PC-3 (cell line): ENCODE data around the gene GTF2B. TPM values are rescaled to one million over a fixed set of nuclear protein-coding genes. Genes with fewer than 3 reads are reported as not detected.
A peak's percentile ranks its signal among the peaks of the same experiment; 100 is the strongest.

Experiments used
- ATAC-seq: fragments of 200-7000 bp; cut with Tn5 transposase; 2 replicates; pipeline ENCODE4 v1.9.1; 2020; ENCODE audit warnings: mild to moderate bottlenecking, moderate library complexity
- BruUV-seq: library from RNA; stranded (reverse); fragments of 400-500 nt; replicated peaks from 2 replicates; lab custom pipeline; 2021; lab: Mats Ljungman, UMichigan
- CTCF ChIA-PET: fragments of 300-600 bp; sonication (Branson Sonifier 250); formaldehyde crosslinking; loops from one replicate; lab custom pipeline; 2022; ENCODE audit warnings: antibody characterized with exemption; lab: Charles Lee
- POLR2A ChIA-PET: fragments of 300-600 bp; sonication (Branson Sonifier 250); formaldehyde crosslinking; loops from one replicate; lab custom pipeline; 2022; ENCODE audit warnings: antibody characterized with exemption; ENCODE audit not compliant: unreplicated experiment; lab: Charles Lee
- DNase-seq: peaks from one replicate; pipeline ENCODE4 v3.0.0-alpha.2; 2015
- H2AFZ ChIP-seq: fragments of 300-600 bp; sonication (generic); 2 replicates; pipeline ENCODE4 v1.6.0; 2016; ENCODE audit warnings: antibody characterized with exemption, low read length
- H3F3A ChIP-seq: fragments of 300-600 bp; sonication (generic); one replicate; pipeline ENCODE4 v1.6.0; 2017; ENCODE audit warnings: antibody characterized with exemption, low read length, control low read depth, mild to moderate bottlenecking; ENCODE audit not compliant: unreplicated experiment
- H3K27ac ChIP-seq: fragments of 300-600 bp; sonication (generic); 2 replicates; pipeline ENCODE4 v1.5.1; 2016; ENCODE audit warnings: mild to moderate bottlenecking, low read length
- H3K27me3 ChIP-seq: fragments of 300-600 bp; sonication (generic); 2 replicates; pipeline ENCODE4 v1.6.1; 2016; ENCODE audit warnings: low read length, mixed read lengths
- H3K36me3 ChIP-seq: fragments of 300-600 bp; sonication (generic); 2 replicates; pipeline ENCODE4 v1.6.1; 2016; ENCODE audit warnings: low read depth, mixed run types, low read length, mixed read lengths
- H3K4me1 ChIP-seq: fragments of 300-600 bp; sonication (generic); 2 replicates; pipeline ENCODE4 v1.5.1; 2016; ENCODE audit warnings: low read length; ENCODE audit not compliant: insufficient read depth
- H3K4me2 ChIP-seq: fragments of 300-600 bp; sonication (generic); 2 replicates; pipeline ENCODE4 v1.6.0; 2016; ENCODE audit warnings: low read length
- H3K4me3 ChIP-seq: fragments of 300-600 bp; sonication (generic); 2 replicates; pipeline ENCODE4 v1.5.1; 2016; ENCODE audit warnings: mild to moderate bottlenecking, low read length, mixed read lengths
- H3K79me2 ChIP-seq: fragments of 300-600 bp; sonication (generic); 2 replicates; pipeline ENCODE4 v1.6.1; 2017; ENCODE audit warnings: low read length, mixed read lengths
- H3K9ac ChIP-seq: fragments of 300-600 bp; sonication (generic); 2 replicates; pipeline ENCODE4 v1.6.0; 2016; ENCODE audit warnings: mild to moderate bottlenecking, low read length
- H3K9me2 ChIP-seq: fragments of 300-600 bp; sonication (generic); replicated peaks from 2 replicates; pipeline ENCODE4 v1.6.1; 2016; ENCODE audit warnings: mixed run types, low read length, mixed read lengths
- H3K9me3 ChIP-seq: fragments of 300-600 bp; sonication (generic); 2 replicates; pipeline ENCODE4 v1.6.1; 2016; ENCODE audit warnings: low read length, mixed read lengths
- H4K20me1 ChIP-seq: fragments of 300-600 bp; sonication (generic); 2 replicates; pipeline ENCODE4 v1.6.1; 2016; ENCODE audit warnings: low read length, mixed read lengths
- CTCF ChIP-seq: fragments of 300-600 bp; sonication (generic); conservative IDR thresholded peaks from 2 replicates; pipeline ENCODE4 v1.5.1; 2017; ENCODE audit warnings: antibody characterized with exemption, low read depth, mild to moderate bottlenecking, low read length
- EZH2 ChIP-seq: fragments of 300-600 bp; sonication (generic); IDR thresholded peaks from one replicate; pipeline ENCODE4 v1.6.1; 2017; ENCODE audit warnings: antibody characterized with exemption, mild to moderate bottlenecking, low read length; ENCODE audit not compliant: unreplicated experiment
- EZH2phosphoT487 ChIP-seq: fragments of 300-600 bp; sonication (generic); IDR thresholded peaks from 2 replicates; pipeline ENCODE4 v1.6.1; 2018; ENCODE audit warnings: mild to moderate bottlenecking, antibody characterized with exemption, low read length, borderline replicate concordance
- intact Hi-C: fragments of 100-400 bp; cut with micrococcal nuclease; formaldehyde crosslinking; loops from 2 replicates; pipeline ENCODE4 v1.9.0; 2023
- total RNA-seq: library from RNA; depleted of rRNA; stranded (reverse); fragments of >200 nt; gene quantifications from 2 replicates; pipeline ENCODE4 v1.2.3, GENCODE V29; 2014

Gene GTF2B
- total RNA-seq, 1 experiment from 2014 or later: 32.1 TPM

DNA sequence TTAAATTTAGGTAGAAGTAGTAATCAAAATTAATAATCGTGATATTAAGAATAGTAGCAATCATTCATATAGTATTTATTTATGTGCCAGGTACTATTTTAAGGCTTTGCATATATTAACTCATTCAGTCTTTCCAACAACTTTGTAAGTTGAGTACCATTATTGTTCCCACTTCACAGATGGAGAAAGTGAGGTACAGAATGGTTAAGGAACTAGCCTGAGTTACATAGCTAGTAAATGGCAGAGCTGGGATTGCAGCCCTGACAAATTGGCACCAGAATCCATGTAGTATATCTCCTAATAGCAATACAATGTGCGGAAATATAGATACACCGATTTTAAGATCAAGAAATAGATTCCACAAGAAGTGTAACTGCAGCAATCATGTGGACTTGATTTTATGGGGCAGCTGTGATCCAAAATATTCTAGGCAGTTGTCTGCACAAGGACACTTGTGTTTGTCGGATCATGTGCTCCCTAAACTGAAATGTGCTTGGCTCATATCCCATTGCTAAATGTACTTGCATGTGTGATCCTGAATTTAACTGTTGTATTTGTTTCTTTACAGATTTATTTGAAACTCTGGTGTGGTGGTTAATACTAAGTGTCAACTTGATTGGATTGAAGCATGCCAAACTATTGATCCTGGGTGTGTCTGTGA lies 5.8 kb upstream of the GTF2B start:
- intact Hi-C loops: no loop called here
- no peaks in the 10 kb centered on the region for H3K79me2 ChIP-seq
- peaks cover 8% of the 10 kb centered on the region for H3K4me1 ChIP-seq
- ChIA-PET CTCF (no interaction called here), POLR2A (no interaction called here)
- H3K9me3 ChIP-seq: no peaks in the 10 kb centered on the region
- no peaks in the 10 kb centered on the region for H3K36me3 ChIP-seq
- no peak overlapping the region for H3K27ac ChIP-seq
- ATAC-seq (no peak), DNase-seq (no peak)
- no peaks in the 10 kb centered on the region for H3F3A ChIP-seq
- no peak overlapping the region for H3K4me2 ChIP-seq
- no peaks in the 10 kb centered on the region for H3K9me2 ChIP-seq
- H4K20me1 ChIP-seq: no peaks in the 10 kb centered on the region
- no peak overlapping the region for H3K4me3 ChIP-seq
- BruUV-seq: no TSS peak
- H3K27me3 ChIP-seq: no peaks in the 10 kb centered on the region
- no peak overlapping the region for H2AFZ ChIP-seq
- no peak overlapping the region for H3K9ac ChIP-seq
- no peak for TF ChIP-seq EZH2
- TF ChIP-seq EZH2phosphoT487: no peak
- TF ChIP-seq CTCF: no peak

GRCh38 chr1:88892357-88892877 lies 1.1 kb upstream of the GTF2B start:
- DNase-seq (peak; percentile 95), ATAC-seq (peak; percentile 68)
- peaks cover 27% of the 10 kb centered on the region for H3K4me1 ChIP-seq
- H3K9me3 ChIP-seq: no peaks in the 10 kb centered on the region
- no peaks in the 10 kb centered on the region for H3K27me3 ChIP-seq
- H3K9me2 ChIP-seq: no peaks in the 10 kb centered on the region
- BruUV-seq: no TSS peak
- H3K4me2 ChIP-seq: peak overlapping the region; percentile 97
- intact Hi-C loops: loop anchor here (5.0 kb wide), 2 partner anchors 160 to 210 kb away; partner anchors contain the start of gene PKN2
- H3K9ac ChIP-seq: peak overlapping the region; percentile 84
- TF ChIP-seq EZH2phosphoT487 (no peak), CTCF (no peak), EZH2 (no peak)
- POLR2A ChIA-PET: interaction anchor here (0.6 kb wide), 2 partner anchors 25 to 163 kb away, joined by 3 to 4 read pairs; no protein-coding TSS in a partner anchor
- H3K79me2 ChIP-seq: peaks cover 40% of the 10 kb centered on the region
- CTCF ChIA-PET: interaction anchor here (0.6 kb wide), 1 partner anchor 237 kb away, joined by 5 read pairs; no protein-coding TSS in a partner anchor
- no peaks in the 10 kb centered on the region for H3F3A ChIP-seq
- peak overlapping the region; percentile 92 for H2AFZ ChIP-seq
- H3K4me3 ChIP-seq: peak overlapping the region; percentile 96
- no peak overlapping the region for H3K27ac ChIP-seq
- peaks cover 2% of the 10 kb centered on the region; the same call in 1 of the 2 replicates for H3K36me3 ChIP-seq
- H4K20me1 ChIP-seq: peaks cover 18% of the 10 kb centered on the region
